ENCODE results near the gene SH3PXD2A. TPM values are rescaled to one million over a fixed set of nuclear protein-coding genes. Genes with fewer than 3 reads are reported as not detected.

Gene SH3PXD2A
- total and polyA plus RNA-seq, 2 experiments from 2014 or later, result 1.8 to 5.0 TPM

DNA sequence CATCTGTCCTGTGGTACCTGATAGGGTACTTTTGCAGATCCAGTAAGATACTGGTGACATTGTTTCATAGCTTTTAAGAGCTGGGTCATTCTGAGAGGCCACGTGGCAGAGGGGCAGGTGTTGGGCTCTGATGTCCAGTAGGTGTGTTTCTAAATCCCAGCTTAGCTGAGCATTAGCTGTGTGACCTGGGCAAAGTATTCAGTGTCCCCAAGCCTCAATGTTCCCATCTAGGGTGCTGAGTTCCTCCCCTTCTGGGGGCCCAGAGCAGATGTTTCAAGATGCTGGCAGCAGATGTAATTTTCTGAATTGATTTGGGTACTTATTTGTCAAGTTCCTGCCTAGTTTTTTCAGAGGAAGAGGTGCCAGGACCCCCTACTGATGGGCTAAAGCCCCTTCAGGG lies 309.0 kb downstream of the SH3PXD2A start (continued):
- TF ChIP-seq, protein P1, sequence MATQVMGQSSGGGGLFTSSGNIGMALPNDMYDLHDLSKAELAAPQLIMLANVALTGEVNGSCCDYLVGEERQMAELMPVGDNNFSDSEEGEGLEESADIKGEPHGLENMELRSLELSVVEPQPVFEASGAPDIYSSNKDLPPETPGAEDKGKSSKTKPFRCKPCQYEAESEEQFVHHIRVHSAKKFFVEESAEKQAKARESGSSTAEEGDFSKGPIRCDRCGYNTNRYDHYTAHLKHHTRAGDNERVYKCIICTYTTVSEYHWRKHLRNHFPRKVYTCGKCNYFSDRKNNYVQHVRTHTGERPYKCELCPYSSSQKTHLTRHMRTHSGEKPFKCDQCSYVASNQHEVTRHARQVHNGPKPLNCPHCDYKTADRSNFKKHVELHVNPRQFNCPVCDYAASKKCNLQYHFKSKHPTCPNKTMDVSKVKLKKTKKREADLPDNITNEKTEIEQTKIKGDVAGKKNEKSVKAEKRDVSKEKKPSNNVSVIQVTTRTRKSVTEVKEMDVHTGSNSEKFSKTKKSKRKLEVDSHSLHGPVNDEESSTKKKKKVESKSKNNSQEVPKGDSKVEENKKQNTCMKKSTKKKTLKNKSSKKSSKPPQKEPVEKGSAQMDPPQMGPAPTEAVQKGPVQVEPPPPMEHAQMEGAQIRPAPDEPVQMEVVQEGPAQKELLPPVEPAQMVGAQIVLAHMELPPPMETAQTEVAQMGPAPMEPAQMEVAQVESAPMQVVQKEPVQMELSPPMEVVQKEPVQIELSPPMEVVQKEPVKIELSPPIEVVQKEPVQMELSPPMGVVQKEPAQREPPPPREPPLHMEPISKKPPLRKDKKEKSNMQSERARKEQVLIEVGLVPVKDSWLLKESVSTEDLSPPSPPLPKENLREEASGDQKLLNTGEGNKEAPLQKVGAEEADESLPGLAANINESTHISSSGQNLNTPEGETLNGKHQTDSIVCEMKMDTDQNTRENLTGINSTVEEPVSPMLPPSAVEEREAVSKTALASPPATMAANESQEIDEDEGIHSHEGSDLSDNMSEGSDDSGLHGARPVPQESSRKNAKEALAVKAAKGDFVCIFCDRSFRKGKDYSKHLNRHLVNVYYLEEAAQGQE (IDR thresholded peaks at IDR 0.05; ENCODE audit: unreplicated experiment), result no peak
- TF ChIP-seq STAT1 (IDR thresholded peaks at IDR 0.05; ENCODE audit: unreplicated experiment), result no peak

DNA sequence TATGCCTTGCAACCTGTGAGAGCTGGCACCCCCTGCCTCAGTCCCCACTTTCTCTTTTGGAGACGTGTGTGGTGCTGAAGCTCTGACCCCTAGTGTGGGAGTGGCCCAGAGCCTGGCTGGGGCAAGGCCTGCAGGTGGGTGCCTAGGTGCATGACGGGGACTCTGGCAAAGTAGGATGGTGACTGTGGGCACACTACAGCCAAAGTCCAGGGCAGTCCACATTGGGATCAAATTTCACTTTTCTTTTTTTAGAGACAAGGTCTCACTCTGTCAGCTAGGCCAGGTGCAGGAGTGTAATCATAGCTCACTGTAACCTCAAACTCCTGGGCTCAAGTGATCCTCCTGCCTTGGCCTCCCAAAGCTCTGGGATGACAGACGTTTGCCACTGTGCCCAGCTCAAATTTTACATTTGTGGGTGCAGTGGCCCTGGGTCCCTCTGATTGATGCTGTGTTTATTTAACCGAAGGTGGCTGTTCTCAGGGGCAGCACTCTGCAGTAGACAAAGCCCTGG lies 309.6 kb downstream of the SH3PXD2A start:
- Histone ChIP-seq H3F3A (replicated peaks; ENCODE audit: low read depth) (no peaks in the 10 kb centered on the region), H3K4me3 (no peak overlapping the region), H3K27me3 (ENCODE audit: insufficient read depth) (no peaks in the 10 kb centered on the region), H3K4me1 (ENCODE audit: insufficient read depth) (peaks cover 13% of the 10 kb centered on the region; the same call in 1 of the 2 replicates), H2AFZ (no peak overlapping the region), H4K20me1 (replicated peaks; ENCODE audit: insufficient read depth) (no peaks in the 10 kb centered on the region), H3K36me3 (ENCODE audit: insufficient read depth) (no peaks in the 10 kb centered on the region), H3K4me2 (no peak overlapping the region), H3K79me2 (replicated peaks; ENCODE audit: insufficient read depth) (no peaks in the 10 kb centered on the region), H3K9me2 (ENCODE audit: insufficient read depth) (0 out of 2 replicates have a peak, but pooled peaks cover 4% of the 10 kb centered on the region), H3K27ac (ENCODE audit: low read depth) (no peak overlapping the region)
- ATAC-seq (no peak), DNase-seq (ENCODE audit: low spot score) (no peak)
- peaks cover 19% of the 10 kb centered on the region for H3K4me1 Mint-ChIP-seq
- H3K9me3 Mint-ChIP-seq, result no peaks in the 10 kb centered on the region
- H3K36me3 Mint-ChIP-seq (ENCODE audit: low read depth), result no peaks in the 10 kb centered on the region
- TF ChIP-seq, protein P2, sequence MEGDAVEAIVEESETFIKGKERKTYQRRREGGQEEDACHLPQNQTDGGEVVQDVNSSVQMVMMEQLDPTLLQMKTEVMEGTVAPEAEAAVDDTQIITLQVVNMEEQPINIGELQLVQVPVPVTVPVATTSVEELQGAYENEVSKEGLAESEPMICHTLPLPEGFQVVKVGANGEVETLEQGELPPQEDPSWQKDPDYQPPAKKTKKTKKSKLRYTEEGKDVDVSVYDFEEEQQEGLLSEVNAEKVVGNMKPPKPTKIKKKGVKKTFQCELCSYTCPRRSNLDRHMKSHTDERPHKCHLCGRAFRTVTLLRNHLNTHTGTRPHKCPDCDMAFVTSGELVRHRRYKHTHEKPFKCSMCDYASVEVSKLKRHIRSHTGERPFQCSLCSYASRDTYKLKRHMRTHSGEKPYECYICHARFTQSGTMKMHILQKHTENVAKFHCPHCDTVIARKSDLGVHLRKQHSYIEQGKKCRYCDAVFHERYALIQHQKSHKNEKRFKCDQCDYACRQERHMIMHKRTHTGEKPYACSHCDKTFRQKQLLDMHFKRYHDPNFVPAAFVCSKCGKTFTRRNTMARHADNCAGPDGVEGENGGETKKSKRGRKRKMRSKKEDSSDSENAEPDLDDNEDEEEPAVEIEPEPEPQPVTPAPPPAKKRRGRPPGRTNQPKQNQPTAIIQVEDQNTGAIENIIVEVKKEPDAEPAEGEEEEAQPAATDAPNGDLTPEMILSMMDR (conservative IDR thresholded peaks at IDR 0.05; ENCODE audit: low read depth in 2 of 2), result no peak
- TF ChIP-seq EZH2 (IDR thresholded peaks at IDR 0.05; ENCODE audit: low read depth, unreplicated experiment) (no peak), NANOG (IDR thresholded peaks at IDR 0.05; ENCODE audit: borderline replicate concordance) (no peak), ZNF114 (CRISPR knock-in tag; IDR thresholded peaks at IDR 0.05) (no peak)
- H3K4me3 Mint-ChIP-seq, result no peak overlapping the region
- H3K27ac Mint-ChIP-seq, result no peak overlapping the region
- peaks cover 20% of the 10 kb centered on the region for H3K27me3 Mint-ChIP-seq (ENCODE audit: insufficient read depth, low read depth, poor library complexity)

DNA sequence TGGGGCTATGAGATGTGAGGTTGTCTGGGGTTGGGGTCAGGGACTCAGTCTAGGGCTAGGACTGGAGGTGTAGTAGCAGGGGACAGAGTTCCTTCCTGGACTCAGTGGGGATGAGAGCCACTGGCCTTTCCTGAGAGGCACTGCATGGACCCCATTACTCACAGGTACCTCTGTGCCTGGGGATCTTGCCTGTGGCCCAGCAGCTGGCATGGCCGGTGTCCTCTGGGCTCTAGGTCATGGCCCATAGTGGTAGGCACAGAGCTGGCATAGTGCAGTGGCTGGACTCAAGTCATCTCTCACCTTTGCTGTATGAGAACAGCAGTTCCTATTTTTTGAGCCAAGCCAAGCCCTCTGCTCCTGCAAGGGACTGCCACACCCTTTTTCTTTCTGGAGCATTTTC lies 310.0 kb downstream of the SH3PXD2A start:
- Histone ChIP-seq H3K27me3 (ENCODE audit: insufficient read depth) (no peaks in the 10 kb centered on the region), H3K4me2 (no peak overlapping the region), H2AFZ (no peak overlapping the region), H3K36me3 (ENCODE audit: insufficient read depth) (no peaks in the 10 kb centered on the region), H3K27ac (ENCODE audit: low read depth) (no peak overlapping the region), H4K20me1 (replicated peaks; ENCODE audit: insufficient read depth) (no peaks in the 10 kb centered on the region), H3K4me1 (ENCODE audit: insufficient read depth) (peaks cover 13% of the 10 kb centered on the region; the same call in 1 of the 2 replicates), H3K4me3 (no peak overlapping the region), H3K79me2 (replicated peaks; ENCODE audit: insufficient read depth) (no peaks in the 10 kb centered on the region), H3F3A (replicated peaks; ENCODE audit: low read depth) (no peaks in the 10 kb centered on the region), H3K9me2 (ENCODE audit: insufficient read depth) (0 out of 2 replicates have a peak, but pooled peaks cover 4% of the 10 kb centered on the region)
- Mint-ChIP-seq H3K27me3 (ENCODE audit: insufficient read depth, low read depth, poor library complexity) (peaks cover 20% of the 10 kb centered on the region), H3K4me1 (peaks cover 19% of the 10 kb centered on the region), H3K36me3 (ENCODE audit: low read depth) (no peaks in the 10 kb centered on the region), H3K9me3 (no peaks in the 10 kb centered on the region), H3K4me3 (no peak overlapping the region), H3K27ac (no peak overlapping the region)
- ATAC-seq (no peak), DNase-seq (ENCODE audit: low spot score) (no peak)
- TF ChIP-seq ZNF331 (CRISPR knock-in tag; IDR thresholded peaks at IDR 0.05; ENCODE audit: low read depth) (no peak), EZH2phosphoT487 (IDR thresholded peaks at IDR 0.05; ENCODE audit: unreplicated experiment) (no peak)
- TF ChIP-seq, protein P3, sequence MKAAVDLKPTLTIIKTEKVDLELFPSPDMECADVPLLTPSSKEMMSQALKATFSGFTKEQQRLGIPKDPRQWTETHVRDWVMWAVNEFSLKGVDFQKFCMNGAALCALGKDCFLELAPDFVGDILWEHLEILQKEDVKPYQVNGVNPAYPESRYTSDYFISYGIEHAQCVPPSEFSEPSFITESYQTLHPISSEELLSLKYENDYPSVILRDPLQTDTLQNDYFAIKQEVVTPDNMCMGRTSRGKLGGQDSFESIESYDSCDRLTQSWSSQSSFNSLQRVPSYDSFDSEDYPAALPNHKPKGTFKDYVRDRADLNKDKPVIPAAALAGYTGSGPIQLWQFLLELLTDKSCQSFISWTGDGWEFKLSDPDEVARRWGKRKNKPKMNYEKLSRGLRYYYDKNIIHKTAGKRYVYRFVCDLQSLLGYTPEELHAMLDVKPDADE (IDR thresholded peaks at IDR 0.05), result no peak
- TF ChIP-seq, protein P2 (conservative IDR thresholded peaks at IDR 0.05; ENCODE audit: low read depth in 2 of 2), result no peak
